Endodermal cell (in vitro differentiated cells): Measurements from ENCODE around the gene TRAF4. TPM values are rescaled to one million over a fixed set of nuclear protein-coding genes. Genes with fewer than 3 reads are reported as not detected.
A peak's percentile ranks its signal among the peaks of the same experiment; 100 is the strongest.

Source experiments
- DNase-seq: peaks from one replicate; pipeline ENCODE4 v3.0.0-alpha.2; 2017
- H3K27ac ChIP-seq: 2 replicates; pipeline ENCODE4 v1.5.1; 2013; ENCODE audit warnings: mild to moderate bottlenecking, low read depth, low read length, moderate library complexity
- H3K27me3 ChIP-seq: 2 replicates; pipeline ENCODE4 v1.6.1; 2013; ENCODE audit warnings: mild to moderate bottlenecking, low read length, moderate library complexity; ENCODE audit not compliant: insufficient read depth, control insufficient read depth, poor library complexity, severe bottlenecking
- H3K36me3 ChIP-seq: 2 replicates; pipeline ENCODE4 v1.7.0; 2013; ENCODE audit warnings: mild to moderate bottlenecking, low read length, moderate library complexity; ENCODE audit not compliant: control insufficient read depth, insufficient read depth
- H3K4me1 ChIP-seq: one replicate; pipeline ENCODE4 v1.7.0; 2013; ENCODE audit warnings: low read length; ENCODE audit not compliant: control insufficient read depth, insufficient read depth
- H3K4me3 ChIP-seq: 2 replicates; pipeline ENCODE4 v1.5.1; 2013; ENCODE audit warnings: mild to moderate bottlenecking, low read length, moderate library complexity
- H3K9ac ChIP-seq: 2 replicates; pipeline ENCODE4 v1.6.1; 2013; ENCODE audit warnings: mild to moderate bottlenecking, low read length, moderate library complexity; ENCODE audit not compliant: poor library complexity, severe bottlenecking; ENCODE audit errors: extremely low read depth
- H3K9me3 ChIP-seq: 2 replicates; pipeline ENCODE4 v1.6.1; 2013; ENCODE audit warnings: mild to moderate bottlenecking, low read length, moderate library complexity; ENCODE audit not compliant: control insufficient read depth
- H3K27ac Mint-ChIP-seq: 2 replicates; pipeline ENCODE4 v1.8.0; 2020; ENCODE audit warnings: mixed read lengths
- H3K27me3 Mint-ChIP-seq: 2 replicates; pipeline ENCODE4 v1.8.0; 2021; ENCODE audit warnings: mild to moderate bottlenecking, mixed read lengths; ENCODE audit not compliant: insufficient read depth
- H3K36me3 Mint-ChIP-seq: 2 replicates; pipeline ENCODE4 v1.8.0; 2020; ENCODE audit warnings: low read depth, mixed read lengths
- H3K4me1 Mint-ChIP-seq: 2 replicates; pipeline ENCODE4 v1.8.0; 2020; ENCODE audit warnings: mixed read lengths
- H3K4me3 Mint-ChIP-seq: 2 replicates; pipeline ENCODE4 v1.8.0; 2020; ENCODE audit warnings: mild to moderate bottlenecking, moderate library complexity, mixed read lengths
- H3K9me3 Mint-ChIP-seq: 2 replicates; pipeline ENCODE4 v1.8.0; 2020; ENCODE audit warnings: mild to moderate bottlenecking, mixed read lengths
- CTCF ChIP-seq: fragments of 200-600 bp; sonication (generic); conservative IDR thresholded peaks from 2 replicates; pipeline ENCODE4 v1.5.0; 2021; ENCODE audit warnings: antibody characterized with exemption, mild to moderate bottlenecking
- WGBS, 2 experiments: methylation state at CpG; one replicate each; pipeline versions ENCODE4 v1.1.5 to v1.1.7; 2013; ENCODE audit warnings: missing lambda C conversion rate in 2 of 2, mixed read lengths in 1 of 2; ENCODE audit not compliant: insufficient coverage in 1 of 2, insufficient read length in 1 of 2; 5-methylcytosine and 5-hydroxymethylcytosine counted together
- total RNA-seq, 2 donors: library from RNA; stranded (reverse); fragmentation: NEBNext Ultra II Directional in 1 of 2; extraction: Animal tissue kit (Norgen Biotek cat#: 25700) in 1 of 2; gene quantifications; 2 replicates in 1 of 2; 3 replicates in 1 of 2; pipeline ENCODE4 v1.2.1, GENCODE V29; 2021

TRAF4 gene
- total RNA-seq, 2 donors from 2014 or later = 168 to 169 TPM

- H3K27ac Mint-ChIP-seq = peak overlapping the region; percentile 30
- H3K4me1 ChIP-seq = peaks cover 15% of the 10 kb centered on the region
- no peak overlapping the region for H3K27ac ChIP-seq
- no peak overlapping the region for H3K4me3 ChIP-seq
- H3K36me3 ChIP-seq = peaks cover 73% of the 10 kb centered on the region
- H3K9me3 ChIP-seq = no peaks in the 10 kb centered on the region
- peaks cover 67% of the 10 kb centered on the region for H3K36me3 Mint-ChIP-seq
- H3K4me3 Mint-ChIP-seq = no peak overlapping the region
- no peaks in the 10 kb centered on the region for H3K27me3 Mint-ChIP-seq
- TF ChIP-seq CTCF = peak; percentile 20
- WGBS, 2 experiments = 93 to 95% methylated on average over 2 to 10 of the region's 10 CpGs
- H3K4me1 Mint-ChIP-seq = peaks cover 15% of the 10 kb centered on the region
- no peaks in the 10 kb centered on the region for H3K27me3 ChIP-seq
- no peak overlapping the region for H3K9ac ChIP-seq
- no peaks in the 10 kb centered on the region for H3K9me3 Mint-ChIP-seq
- DNase-seq = no peak
Measured at GRCh38 chr17:28700830-28701492, 42.9 kb upstream of the TRAF4 start.

- no peak for TF ChIP-seq CTCF
- no peak for DNase-seq
- Mint-ChIP-seq H3K9me3 (no peaks in the 10 kb centered on the region), H3K27ac (peak overlapping the region; percentile 46), H3K4me3 (no peak overlapping the region), H3K27me3 (no peaks in the 10 kb centered on the region), H3K4me1 (peaks cover 17% of the 10 kb centered on the region), H3K36me3 (peaks cover 58% of the 10 kb centered on the region)
- Histone ChIP-seq H3K4me3 (no peak overlapping the region), H3K36me3 (peaks cover 60% of the 10 kb centered on the region), H3K9me3 (no peaks in the 10 kb centered on the region), H3K4me1 (peaks cover 15% of the 10 kb centered on the region), H3K27ac (peak overlapping the region; percentile 47), H3K9ac (no peak overlapping the region), H3K27me3 (no peaks in the 10 kb centered on the region)
- 92% methylated on average over 6 to 10 of the region's 10 CpGs for WGBS, 2 experiments
Measured at GRCh38 chr17:28702026-28702751, 41.6 kb upstream of the TRAF4 start.

- peaks cover 9% of the 10 kb centered on the region for H3K4me1 ChIP-seq
- peaks cover 55% of the 10 kb centered on the region for H3K36me3 ChIP-seq
- no peak overlapping the region for H3K9ac ChIP-seq
- Mint-ChIP-seq H3K27ac (peak overlapping the region; percentile 46), H3K4me1 (peaks cover 19% of the 10 kb centered on the region), H3K27me3 (no peaks in the 10 kb centered on the region), H3K4me3 (no peak overlapping the region), H3K36me3 (peaks cover 54% of the 10 kb centered on the region), H3K9me3 (no peaks in the 10 kb centered on the region)
- no peaks in the 10 kb centered on the region for H3K9me3 ChIP-seq
- 75 to 78% methylated on average over 1 to 3 of the region's 3 CpGs for WGBS, 2 experiments
- H3K27me3 ChIP-seq = no peaks in the 10 kb centered on the region
- TF ChIP-seq CTCF = no peak
- H3K27ac ChIP-seq = peak overlapping the region; percentile 47
- no peak overlapping the region for H3K4me3 ChIP-seq
- no peak for DNase-seq
Measured at GRCh38 chr17:28702752-28703150, 41.1 kb upstream of the TRAF4 start.
